Heart right ventricle (tissue), 16 donors: ENCODE measurements around the gene JCAD. TPM values are rescaled to one million over a fixed set of nuclear protein-coding genes. Genes with fewer than 3 reads are reported as not detected.

ENCODE experiments used
- ATAC-seq, 8 donors: fragments of 200-7000 bp; cut with Tn5 transposase; one replicate each; pipeline ENCODE4 v1.9.1; 2020; ENCODE audit warnings: mild to moderate bottlenecking in 8 of 8, moderate library complexity in 8 of 8, moderate number of reproducible peaks in 1 of 8
- DNase-seq, 2 donors: peaks; one replicate each; pipeline ENCODE4 v3.0.0-alpha.2; 2020
- H3K27ac ChIP-seq, 10 donors: fragments of 200-600 bp; sonication (generic) in 2 of 10; one replicate each; pipeline versions ENCODE4 v1.5.0 to v1.8.0; 2020 to 2022; ENCODE audit warnings: mild to moderate bottlenecking in 3 of 10
- H3K27me3 ChIP-seq, 7 donors: fragments of 200-600 bp; one replicate each; pipeline ENCODE4 v1.8.0; 2021 to 2022; ENCODE audit warnings: mild to moderate bottlenecking in 2 of 7
- H3K36me3 ChIP-seq, 9 donors: fragments of 200-600 bp; sonication (generic) in 1 of 9; one replicate each; pipeline versions ENCODE4 v1.5.0 to v1.8.0; 2020 to 2022; ENCODE audit warnings: mild to moderate bottlenecking in 2 of 9
- H3K4me1 ChIP-seq, 9 donors: fragments of 200-600 bp; sonication (generic) in 1 of 9; one replicate each; pipeline versions ENCODE4 v1.5.0 to v1.8.0; 2020 to 2022; ENCODE audit warnings: mild to moderate bottlenecking in 4 of 9
- H3K4me3 ChIP-seq, 10 donors: fragments of 200-600 bp; sonication (generic) in 2 of 10; one replicate each; pipeline versions ENCODE4 v1.5.0 to v1.8.0; 2020 to 2022; ENCODE audit warnings: mild to moderate bottlenecking in 7 of 10, moderate library complexity in 2 of 10
- H3K9me3 ChIP-seq, 11 donors: fragments of 200-600 bp in 10 of 11; sonication (generic) in 2 of 11; one replicate each; pipeline versions ENCODE4 v1.5.0 to v1.8.0; 2013 to 2022; ENCODE audit warnings: mild to moderate bottlenecking in 2 of 11, control low read depth in 1 of 11, moderate library complexity in 1 of 11
- CTCF ChIP-seq, 9 donors: fragments of 200-600 bp; sonication (generic) in 2 of 9; IDR thresholded peaks; one replicate each; pipeline versions ENCODE4 v1.5.0 to v1.8.0; 2021 to 2022; ENCODE audit warnings: antibody characterized with exemption in 9 of 9, mild to moderate bottlenecking in 5 of 9, moderate library complexity in 1 of 9
- WGBS, 2 donors: extraction: QIAGEN DNeasy Blood & Tissue Kit; methylation state at CpG; one replicate each; pipeline ENCODE4 v1.1.7; 2013; ENCODE audit warnings: inconsistent platforms in 1 of 2; 5-methylcytosine and 5-hydroxymethylcytosine counted together
- intact Hi-C, 10 donors: fragments of 100-400 bp; cut with DNase I; formaldehyde crosslinking; loops; one replicate each; pipeline versions ENCODE4 v1.11.1 to v1.14.2; 2022
- polyA plus RNA-seq, 2 donors: library from polyadenylated mRNA; stranded (reverse); fragments of 200-250 nt; gene quantifications; one replicate each; pipeline ENCODE4 v1.2.3, GENCODE V29; 2013
- total RNA-seq, 10 donors: library from RNA; stranded (reverse); fragmentation: NEBNext Ultra II Directional in 3 of 10; extraction: Animal tissue kit (Norgen Biotek cat#: 25700) in 3 of 10; gene quantifications; one replicate each; pipeline versions ENCODE4 v1.2.1 to v1.2.4, GENCODE V29; 2021 to 2023
- donor health status: Arrhythmogenic right ventricular cardiomyopathy.
- donor health status: ischemic (EF 13 %, LVEDD 7.1; RV severe dilation, severe dysfunction).
- donor health status: healthy with polysubstance abuse.
- donor health status: DM: no; HTN: yes; CAD: no.
- donor health status: DM: no; HTN: no; CAD: no.
- donor health status: ischemic (EF 25% LVEDD 6.9; RV normal size, moderate dysfunction).
- donor health status: ischemic (EF 25% LVEDD 5.7; RV mildly dilated, moderate dysfunction).
- donor health status: healthy.
- donor health status: DM: yes; HTN: yes; CAD: no.
- donor health status: Ischemic cardiomyopathy.
- donor health status: ischemic (EF 35%, LVEDD 5.7; RV mildly dilated, moderate dysfunction).
- donor health status: nonischemic (EF 11% LVEDD 7.7; RV severe dilation, severe dysfunction).
- donor health status: DM: yes; HTN: yes; CAD: no.
- donor health status: PGD.
- donor health status: ischemic (EF 29% LVEDD 5.4; RV normal size, mild dysfunction).
- donor health status: nonischemic (EF 23%, LVEDD 6.1; RV moderate dilation, normal function).

Gene JCAD
- total and polyA plus RNA-seq, 12 donors = 7.7 to 39.8 (median 19.7) TPM

GRCh38 chr10:30041196-30042105 is 17.9 kb downstream of the JCAD start:
- no peak for DNase-seq
- WGBS, 2 donors = 64 to 67% methylated on average over 8 of the region's 8 CpGs
- Histone ChIP-seq H3K27me3 (peaks cover 0 to 55% (median 7%) of the 10 kb centered on the region in 7 donors), H3K27ac (peak overlapping the region; percentile 48 to 83 (median 68)), H3K9me3 (no peaks in the 10 kb centered on the region), H3K4me1 (peaks cover 12 to 98% (median 38%) of the 10 kb centered on the region in 9 donors), H3K36me3 (peaks cover 0 to 49% (median 10%) of the 10 kb centered on the region in 9 donors), H3K4me3 (peak overlapping the region in 1 of 10 donors; percentile 20)
- peak; percentile 30 to 73 (median 61) for ATAC-seq
- no peak for TF ChIP-seq CTCF (IDR thresholded peaks at IDR 0.05)
- intact Hi-C loops = no loop called here

- DNase-seq = no peak
These were observed 18.8 kb downstream of the JCAD start for GRCh38 chr10:30040597-30040996.

GRCh38 chr10:30039988-30040387 is 19.4 kb downstream of the JCAD start:
- peaks cover 15 to 98% (median 48%) of the 10 kb centered on the region in 9 donors for H3K4me1 ChIP-seq
- H3K4me3 ChIP-seq = no peak overlapping the region
- ATAC-seq (peak in 7 of 8 donors; percentile 22 to 75 (median 54)), DNase-seq (peak in 1 of 2 donors; percentile 42)
- WGBS, 2 donors = 68 to 72% methylated on average over 8 of the region's 8 CpGs
- H3K27ac ChIP-seq = peak overlapping the region in 9 of 10 donors; percentile 36 to 83 (median 71)
- intact Hi-C loops = no loop called here
- no peak for TF ChIP-seq CTCF (IDR thresholded peaks at IDR 0.05)
- peaks cover 0 to 35% (median 0%) of the 10 kb centered on the region in 9 donors for H3K36me3 ChIP-seq
- H3K9me3 ChIP-seq = no peaks in the 10 kb centered on the region
- peaks cover 0 to 55% (median 6%) of the 10 kb centered on the region in 7 donors for H3K27me3 ChIP-seq

More at GRCh38 chr10:30040597-30040996, 18.8 kb downstream of the JCAD start:
- intact Hi-C loops = no loop called here
- peaks cover 15 to 98% (median 42%) of the 10 kb centered on the region in 9 donors for H3K4me1 ChIP-seq
- 86 to 89% methylated on average over 8 of the region's 8 CpGs for WGBS, 2 donors
- H3K27me3 ChIP-seq = peaks cover 0 to 53% (median 6%) of the 10 kb centered on the region in 7 donors
- peak overlapping the region in 9 of 10 donors; percentile 36 to 83 (median 71) for H3K27ac ChIP-seq
- ATAC-seq = no peak
- no peak overlapping the region for H3K4me3 ChIP-seq
- H3K36me3 ChIP-seq = peaks cover 0 to 41% (median 1%) of the 10 kb centered on the region in 9 donors
- no peak for TF ChIP-seq CTCF (IDR thresholded peaks at IDR 0.05)
- H3K9me3 ChIP-seq = no peaks in the 10 kb centered on the region

- Histone ChIP-seq H3K4me1 (peaks cover 15 to 98% (median 51%) of the 10 kb centered on the region in 9 donors), H3K27ac (peak overlapping the region in 9 of 10 donors; percentile 14 to 83 (median 68)), H3K27me3 (peaks cover 0 to 52% (median 7%) of the 10 kb centered on the region in 7 donors), H3K9me3 (no peaks in the 10 kb centered on the region), H3K4me3 (no peak overlapping the region), H3K36me3 (peaks cover 0 to 30% (median 0%) of the 10 kb centered on the region in 9 donors)
- WGBS, 2 donors = 58 to 61% methylated on average over 14 of the region's 14 CpGs
- ATAC-seq (peak in 4 of 8 donors; percentile 2 to 28 (median 14)), DNase-seq (peak in 1 of 2 donors; percentile 10)
- no peak for TF ChIP-seq CTCF (IDR thresholded peaks at IDR 0.05)
- intact Hi-C loops = no loop called here
These were observed 19.8 kb downstream of the JCAD start for GRCh38 chr10:30039567-30039966.
